PFSK-1 (cell line): ENCODE measurements around the gene EPB41L4A.

Experiments
- FOXP2 ChIP-seq: optimal IDR thresholded peaks from 2 replicates; pipeline ENCODE3; 2011; ENCODE audit warnings: borderline replicate concordance, control low read depth, inconsistent platforms; ENCODE audit not compliant: insufficient read depth; ENCODE audit errors: extremely low read length, extremely low read depth
- POLR2AphosphoS5 ChIP-seq: IDR thresholded peaks from 2 replicates; pipeline ENCODE4 v1.6.1; 2012; ENCODE audit warnings: low read depth, mild to moderate bottlenecking, control low read depth, low read length, moderate library complexity
- REST ChIP-seq, 2 experiments: IDR thresholded peaks; 2 replicates each; pipeline versions ENCODE4 v1.6.1 to v1.8.0; 2011 to 2012; ENCODE audit warnings: low read depth in 2 of 2, low read length in 2 of 2, control low read depth in 1 of 2, inconsistent platforms in 1 of 2, mild to moderate bottlenecking in 1 of 2, moderate library complexity in 1 of 2; ENCODE audit not compliant: insufficient read depth in 1 of 2
- SIN3A ChIP-seq: IDR thresholded peaks from 2 replicates; pipeline ENCODE4 v1.6.1; 2012; ENCODE audit warnings: mild to moderate bottlenecking, low read length, moderate library complexity, borderline replicate concordance; ENCODE audit not compliant: insufficient read depth
- TAF1 ChIP-seq: IDR thresholded peaks from 2 replicates; pipeline ENCODE4 v1.6.1; 2012; ENCODE audit warnings: low read length, control low read depth, borderline replicate concordance; ENCODE audit not compliant: insufficient read depth

The EPB41L4A gene

GRCh38 chr5:112119508-112119907 is 299.6 kb downstream of the EPB41L4A start:
- no peak for TF ChIP-seq REST (IDR thresholded peaks at IDR 0.05; ENCODE audit: insufficient read depth in 1 of 2, low read depth in 2 of 2, low read length in 2 of 2)
- no peak for TF ChIP-seq FOXP2
- TF ChIP-seq POLR2AphosphoS5: no peak
- TF ChIP-seq SIN3A: no peak
- no peak for TF ChIP-seq TAF1

GRCh38 chr5:112117551-112117950 is 301.5 kb downstream of the EPB41L4A start:
- TF ChIP-seq REST (IDR thresholded peaks at IDR 0.05; ENCODE audit: insufficient read depth in 1 of 2, low read depth in 2 of 2, low read length in 2 of 2): no peak
- no peak for TF ChIP-seq TAF1
- no peak for TF ChIP-seq FOXP2
- TF ChIP-seq SIN3A: no peak

GRCh38 chr5:112116371-112116770 is 302.7 kb downstream of the EPB41L4A start:
- TF ChIP-seq SIN3A (no peak), FOXP2 (no peak)

GRCh38 chr5:112113565-112113964 is 305.5 kb downstream of the EPB41L4A start:
- TF ChIP-seq TAF1 (no peak), POLR2AphosphoS5 (no peak), FOXP2 (no peak), REST (IDR thresholded peaks at IDR 0.05; ENCODE audit: insufficient read depth in 1 of 2, low read depth in 2 of 2, low read length in 2 of 2) (no peak), SIN3A (no peak)
